IMR-90 (cell line): ENCODE data around the gene PIK3R4. TPM values are rescaled to one million over a fixed set of nuclear protein-coding genes. Genes with fewer than 3 reads are reported as not detected.

ENCODE experiments used
- ATAC-seq: fragments of 200-7000 bp; cut with Tn5 transposase; 2 replicates; pipeline ENCODE4 v1.9.1; 2020; ENCODE audit warnings: low read depth, mild to moderate bottlenecking, moderate library complexity
- BruUV-seq: library from RNA; stranded (reverse); fragments of 400-500 nt; replicated peaks from 2 replicates; lab custom pipeline; 2021; lab: Mats Ljungman, UMichigan
- CTCF ChIA-PET: fragments of 300-600 bp; formaldehyde crosslinking; extraction: SDS; loops from one replicate; lab custom pipeline; 2021; ENCODE audit warnings: antibody characterized with exemption; lab: Yijun Ruan, JAX
- POLR2A ChIA-PET: fragments of 300-600 bp; sonication (Branson Sonifier 250); formaldehyde crosslinking; loops from one replicate; lab custom pipeline; 2022; ENCODE audit warnings: antibody characterized with exemption; ENCODE audit not compliant: unreplicated experiment; lab: Charles Lee
- DNase-seq: peaks from one replicate; pipeline ENCODE4 v3.0.0; 2013
- H2AFZ ChIP-seq: replicated peaks from 2 replicates; pipeline ENCODE3; 2013; ENCODE audit warnings: low read length, mild to moderate bottlenecking; ENCODE audit not compliant: poor library complexity
- H2AK5ac ChIP-seq: 2 replicates; pipeline ENCODE4 v1.6.1; 2013; ENCODE audit warnings: low read depth, low read length, inconsistent platforms
- H2AK9ac ChIP-seq: replicated peaks from 2 replicates; pipeline ENCODE3; 2013; ENCODE audit warnings: mild to moderate bottlenecking, low read depth, low read length, moderate library complexity; ENCODE audit not compliant: poor library complexity
- H2BK120ac ChIP-seq: 2 replicates; pipeline ENCODE4 v1.6.1; 2013; ENCODE audit warnings: low read depth, low read length, inconsistent platforms
- H2BK15ac ChIP-seq: 3 replicates; pipeline ENCODE4 v1.6.1; 2013; ENCODE audit warnings: low read depth, low read length, inconsistent platforms
- H2BK20ac ChIP-seq: 2 replicates; pipeline ENCODE4 v1.6.1; 2013; ENCODE audit warnings: low read depth, mild to moderate bottlenecking, inconsistent platforms, low read length, moderate library complexity
- H2BK5ac ChIP-seq: 2 replicates; pipeline ENCODE4 v1.6.1; 2013; ENCODE audit warnings: mild to moderate bottlenecking, low read depth, low read length, inconsistent platforms; ENCODE audit not compliant: poor library complexity, severe bottlenecking
- H3K14ac ChIP-seq: replicated peaks from 2 replicates; pipeline ENCODE4 v1.6.1; 2013; ENCODE audit warnings: low read depth, low read length, inconsistent platforms
- H3K18ac ChIP-seq: 2 replicates; pipeline ENCODE4 v1.6.1; 2013; ENCODE audit warnings: low read depth, low read length, control low read depth
- H3K23ac ChIP-seq: 2 replicates; pipeline ENCODE4 v1.6.1; 2013; ENCODE audit warnings: low read depth, low read length, inconsistent platforms
- H3K27ac ChIP-seq: 2 replicates; pipeline ENCODE4 v1.5.1; 2013; ENCODE audit warnings: mild to moderate bottlenecking, control low read depth, low read length; ENCODE audit not compliant: insufficient read depth
- H3K27me3 ChIP-seq: 2 replicates; pipeline ENCODE4 v1.6.1; 2013; ENCODE audit warnings: low read length; ENCODE audit not compliant: control insufficient read depth, insufficient read depth
- H3K36me3 ChIP-seq: 2 replicates; pipeline ENCODE4 v1.6.1; 2013; ENCODE audit warnings: low read length, mixed read lengths; ENCODE audit not compliant: control insufficient read depth, insufficient read depth
- H3K4ac ChIP-seq: 2 replicates; pipeline ENCODE4 v1.6.1; 2013; ENCODE audit warnings: low read depth, low read length, inconsistent platforms
- H3K4me1 ChIP-seq: 2 replicates; pipeline ENCODE4 v1.6.1; 2013; ENCODE audit warnings: low read length, mixed read lengths; ENCODE audit not compliant: control insufficient read depth, insufficient read depth
- H3K4me2 ChIP-seq: 2 replicates; pipeline ENCODE4 v1.6.1; 2013; ENCODE audit warnings: low read depth, mild to moderate bottlenecking, control low read depth, low read length, moderate library complexity
- H3K4me3 ChIP-seq: 2 replicates; pipeline ENCODE4 v1.5.1; 2013; ENCODE audit warnings: low read depth, mild to moderate bottlenecking, control low read depth, low read length, moderate library complexity; ENCODE audit not compliant: insufficient read depth
- H3K56ac ChIP-seq: 2 replicates; pipeline ENCODE4 v1.6.1; 2013; ENCODE audit warnings: low read length, inconsistent platforms; ENCODE audit not compliant: insufficient read depth; ENCODE audit errors: extremely low read depth
- H3K79me1 ChIP-seq, 2 experiments: 2 replicates each; pipeline ENCODE4 v1.6.1; 2013; ENCODE audit warnings: low read length in 2 of 2, inconsistent platforms in 1 of 2, low read depth in 1 of 2
- H3K9ac ChIP-seq: 2 replicates; pipeline ENCODE4 v1.6.1; 2013; ENCODE audit warnings: low read depth, low read length, control low read depth
- H3K9me1 ChIP-seq: 2 replicates; pipeline ENCODE4 v1.6.1; 2013; ENCODE audit warnings: low read length, inconsistent platforms; ENCODE audit not compliant: insufficient read depth
- H3K9me3 ChIP-seq: 2 replicates; pipeline ENCODE4 v1.6.1; 2013; ENCODE audit warnings: low read length; ENCODE audit not compliant: control insufficient read depth, insufficient read depth
- H4K20me1 ChIP-seq: 2 replicates; pipeline ENCODE4 v1.6.1; 2013; ENCODE audit warnings: low read length, inconsistent platforms; ENCODE audit not compliant: insufficient read depth
- H4K5ac ChIP-seq: 2 replicates; pipeline ENCODE4 v1.6.1; 2013; ENCODE audit warnings: mild to moderate bottlenecking, low read depth, low read length, control low read depth
- H4K8ac ChIP-seq, 2 experiments: 2 replicates each; pipeline ENCODE4 v1.6.1; 2013; ENCODE audit warnings: low read depth in 2 of 2, low read length in 2 of 2, control low read depth in 1 of 2, inconsistent platforms in 1 of 2
- H4K91ac ChIP-seq: 2 replicates; pipeline ENCODE4 v1.6.1; 2013; ENCODE audit warnings: low read depth, low read length, inconsistent platforms; ENCODE audit not compliant: insufficient read depth
- BHLHE40 ChIP-seq: fragments of 150-350 bp; IDR thresholded peaks from 2 replicates; pipeline ENCODE4 v1.6.1; 2016; ENCODE audit warnings: mild to moderate bottlenecking, low read depth, low read length
- CEBPB ChIP-seq: IDR thresholded peaks from 2 replicates; pipeline ENCODE4 v1.6.1; 2012; ENCODE audit warnings: low read depth, low read length, improper control_type of control experiment
- CHD1 ChIP-seq: IDR thresholded peaks from 2 replicates; pipeline ENCODE4 v1.6.1; 2012; ENCODE audit warnings: low read depth, low read length, improper control_type of control experiment
- CTCF ChIP-seq: conservative IDR thresholded peaks from 2 replicates; pipeline ENCODE4 v1.5.1; 2012; ENCODE audit warnings: mild to moderate bottlenecking, low read depth, low read length, improper control_type of control experiment
- ELK1 ChIP-seq: fragments of 150-350 bp; IDR thresholded peaks from 2 replicates; pipeline ENCODE4 v1.6.1; 2016; ENCODE audit warnings: low read depth, mild to moderate bottlenecking, low read length, moderate library complexity, borderline replicate concordance
- FOS ChIP-seq: fragments of 150-350 bp; IDR thresholded peaks from 2 replicates; pipeline ENCODE4 v1.6.1; 2016; ENCODE audit warnings: low read depth, low read length
- MAFK ChIP-seq: IDR thresholded peaks from 2 replicates; pipeline ENCODE4 v1.6.1; 2012; ENCODE audit warnings: low read depth, low read length, improper control_type of control experiment
- MAZ ChIP-seq: IDR thresholded peaks from 2 replicates; pipeline ENCODE4 v1.6.1; 2012; ENCODE audit warnings: low read depth, mild to moderate bottlenecking, low read length, improper control_type of control experiment, moderate library complexity, borderline replicate concordance
- MXI1 ChIP-seq: IDR thresholded peaks from 2 replicates; pipeline ENCODE4 v1.6.1; 2012; ENCODE audit warnings: low read depth, mild to moderate bottlenecking, low read length, moderate library complexity, borderline replicate concordance
- NFE2L2 ChIP-seq: fragments of 150-350 bp; IDR thresholded peaks from 2 replicates; pipeline ENCODE4 v1.6.1; 2016; ENCODE audit warnings: low read depth, mild to moderate bottlenecking, low read length
- POLR2A ChIP-seq: IDR thresholded peaks from 2 replicates; pipeline ENCODE4 v1.6.1; 2012; ENCODE audit warnings: mild to moderate bottlenecking, low read depth, low read length
- RAD21 ChIP-seq: IDR thresholded peaks from 2 replicates; pipeline ENCODE4 v1.6.1; 2012; ENCODE audit warnings: low read length, improper control_type of control experiment
- RCOR1 ChIP-seq: IDR thresholded peaks from 2 replicates; pipeline ENCODE4 v1.6.1; 2012; ENCODE audit warnings: mild to moderate bottlenecking, low read length, improper control_type of control experiment; ENCODE audit not compliant: insufficient replicate concordance
- RFX5 ChIP-seq: IDR thresholded peaks from 2 replicates; pipeline ENCODE4 v1.8.0; 2012; ENCODE audit warnings: low read depth, mild to moderate bottlenecking, low read length, moderate library complexity
- SMC3 ChIP-seq: fragments of 150-350 bp; IDR thresholded peaks from 2 replicates; pipeline ENCODE4 v1.6.1; 2016; ENCODE audit warnings: low read depth, mild to moderate bottlenecking, antibody characterized with exemption, low read length, moderate library complexity
- USF2 ChIP-seq: fragments of 150-350 bp; IDR thresholded peaks from 2 replicates; pipeline ENCODE4 v1.6.1; 2017; ENCODE audit warnings: mild to moderate bottlenecking, antibody characterized with exemption, low read length, low read depth
- WGBS, 2 experiments: methylation state at CpG; one replicate each; pipeline versions ENCODE4 v1.1.5 to v1.1.7; 2013; ENCODE audit warnings: missing lambda C conversion rate in 2 of 2; ENCODE audit not compliant: insufficient read length in 1 of 2; ENCODE audit errors: extremely low coverage in 2 of 2; 5-methylcytosine and 5-hydroxymethylcytosine counted together
- dilution Hi-C: fragments of 300-500 bp; cut with HindIII; formaldehyde crosslinking; loops from one replicate; pipeline ENCODE4 v1.14.3; 2018; ENCODE audit warnings: low sequenced_read_pairs; ENCODE audit not compliant: unreplicated experiment
- in situ Hi-C: fragments of 300-500 bp; cut with MboI; formaldehyde crosslinking; loops from 3 replicates; pipeline ENCODE4 v1.14.3; 2019; ENCODE audit warnings: low sequenced_read_pairs, inconsistent platforms, mixed read lengths
- intact Hi-C: fragments of 100-400 bp; cut with micrococcal nuclease; formaldehyde crosslinking; loops from 2 replicates; pipeline ENCODE4 v1.10.0; 2022
- polyA plus RNA-seq, 3 experiments: library from polyadenylated mRNA; depleted of rRNA; stranded (reverse); fragments of >200 nt; gene quantifications; 2 replicates each; pipeline ENCODE4 v1.2.3, GENCODE V29; 2012; ENCODE audit warnings: low replicate concordance in 1 of 3
- total RNA-seq: library from RNA; depleted of rRNA; stranded (reverse); fragments of >200 nt; gene quantifications from 2 replicates; pipeline ENCODE4 v1.2.3, GENCODE V29; 2012

PIK3R4 gene
- total and polyA plus RNA-seq, 2 of the 4 experiments (the other 2 are of a cell fraction): 19.7 to 27.2 TPM

- Histone ChIP-seq H3K4me1 (no peaks in the 10 kb centered on the region), H4K91ac (no peak overlapping the region), H3K36me3 (no peaks in the 10 kb centered on the region), H3K9me3 (no peaks in the 10 kb centered on the region), H2BK5ac (no peak overlapping the region), H2AK9ac (no peak overlapping the region), H2BK15ac (no peak overlapping the region), H3K27ac (no peak overlapping the region), H3K18ac (no peak overlapping the region), H4K5ac (no peak overlapping the region), H2BK120ac (no peak overlapping the region), H3K79me1 (no peaks in the 10 kb centered on the region), H2BK20ac (no peak overlapping the region), H3K23ac (no peak overlapping the region), H2AK5ac (no peak overlapping the region), H3K4me2 (no peak overlapping the region), H3K56ac (no peak overlapping the region), H2AFZ (no peak overlapping the region), H3K4ac (no peak overlapping the region), H3K4me3 (no peak overlapping the region), H4K20me1 (no peaks in the 10 kb centered on the region), H4K8ac (no peak overlapping the region), H3K9ac (no peak overlapping the region), H3K14ac (no peak overlapping the region), H3K27me3 (no peaks in the 10 kb centered on the region), H3K9me1 (no peaks in the 10 kb centered on the region)
- WGBS, 2 experiments: no CpG with 5 or more reads among the region's 3 CpGs
- CTCF ChIA-PET: no interaction called here
- DNase-seq (no peak), ATAC-seq (no peak)
- in situ Hi-C loops: no loop called here
- POLR2A ChIA-PET: interaction anchor here (0.7 kb wide), 1 partner anchor 759 kb away, joined by 6 read pairs; no protein-coding TSS in a partner anchor
- dilution Hi-C loops: no loop called here
- TF ChIP-seq ELK1 (no peak), NFE2L2 (no peak), CEBPB (no peak), BHLHE40 (no peak), MAZ (no peak), RCOR1 (no peak), MXI1 (no peak), SMC3 (no peak), RAD21 (no peak), CTCF (no peak), CHD1 (no peak), RFX5 (no peak), USF2 (no peak), FOS (no peak), POLR2A (no peak), MAFK (no peak)
- intact Hi-C loops: loop anchor here (5.0 kb wide), 1 partner anchor 99 kb away; no protein-coding TSS in a partner anchor
- BruUV-seq: no TSS peak
Measured at GRCh38 chr3:130783629-130784028, 37.0 kb upstream of the PIK3R4 start.
